ENCODE measurements around the gene CLEC4F. TPM values are rescaled to one million over a fixed set of nuclear protein-coding genes. Genes with fewer than 3 reads are reported as not detected.

Gene CLEC4F
- total and polyA plus RNA-seq, 2 of the 13 experiments (the other 11 are each of a cell fraction or from before 2014, with no cell fraction given) = 0.12 to 0.13 TPM

- TF ChIP-seq ZNF512 (CRISPR knock-in tag; IDR thresholded peaks at IDR 0.05) = no peak
- no peak for TF ChIP-seq ZNF839 (CRISPR knock-in tag; IDR thresholded peaks at IDR 0.05; ENCODE audit: borderline replicate concordance)
- no peak for TF ChIP-seq SMARCC2 (IDR thresholded peaks at IDR 0.05)
- 0 out of 2 replicates have a peak, but pooled peaks have one; percentile 3 for TF ChIP-seq DNMT3B (CRISPR knock-in tag; conservative IDR thresholded peaks at IDR 0.05)
- no peak for TF ChIP-seq NCOA2 (CRISPR knock-in tag; IDR thresholded peaks at IDR 0.05)
- TF ChIP-seq TARDBP (CRISPR knock-in tag; IDR thresholded peaks at IDR 0.05) = no peak
- TF ChIP-seq SAFB2 (CRISPR knock-in tag; IDR thresholded peaks at IDR 0.05; ENCODE audit: borderline replicate concordance, low read depth) = no peak
- no peak for TF ChIP-seq GMEB2 (CRISPR knock-in tag; IDR thresholded peaks at IDR 0.05; ENCODE audit: low read depth)
- TF ChIP-seq ZNF230 (CRISPR knock-in tag; IDR thresholded peaks at IDR 0.05) = no peak
- no peak for TF ChIP-seq U2AF1 (optimal IDR thresholded peaks at IDR 0.05; ENCODE audit: low read depth, low read length)
- no peak for TF ChIP-seq ZBTB10 (CRISPR knock-in tag; IDR thresholded peaks at IDR 0.05; ENCODE audit: borderline replicate concordance)
- TF ChIP-seq ZNF546 (CRISPR knock-in tag; conservative IDR thresholded peaks at IDR 0.05) = no peak
- no peak for TF ChIP-seq ZNF558 (CRISPR knock-in tag; IDR thresholded peaks at IDR 0.05; ENCODE audit: borderline replicate concordance)
- TF ChIP-seq HINFP (CRISPR knock-in tag; IDR thresholded peaks at IDR 0.05; ENCODE audit: low read depth) = no peak
- no peak for TF ChIP-seq KLF13 (CRISPR knock-in tag; IDR thresholded peaks at IDR 0.05)
- no peak for TF ChIP-seq TBX2 (CRISPR knock-in tag; IDR thresholded peaks at IDR 0.05; ENCODE audit: borderline replicate concordance)
- no peak for TF ChIP-seq ETS1 (CRISPR knock-in tag; IDR thresholded peaks at IDR 0.05)
- no peak for TF ChIP-seq IRF2 (CRISPR knock-in tag; IDR thresholded peaks at IDR 0.05)
- TF ChIP-seq ZNF83 (CRISPR knock-in tag; IDR thresholded peaks at IDR 0.05; ENCODE audit: borderline replicate concordance) = 0 out of 2 replicates have a peak, but pooled peaks have one; percentile 2
- TF ChIP-seq NR2C2 (CRISPR knock-in tag; IDR thresholded peaks at IDR 0.05; ENCODE audit: borderline replicate concordance) = peak; percentile 13; the same call in 1 of the 2 replicates
These were observed 11.1 kb downstream of the CLEC4F start (continued) for GRCh38 chr2:70808983-70809958.

Data from HepG2 (cell line).